Upper lobe of left lung (tissue), 4 donors: Measurements from ENCODE around the gene STX4.

ENCODE experiments used
- CTCF ChIP-seq, 6 experiments: fragments of 450-650 bp in 4 of 6; fragments of 200-600 bp in 2 of 6; sonication (generic) in 2 of 6; IDR thresholded peaks; one replicate each; pipeline ENCODE4 v1.5.1; 2016 to 2019; ENCODE audit warnings: antibody characterized with exemption in 6 of 6
- POLR2A ChIP-seq, 4 donors: fragments of 450-650 bp; IDR thresholded peaks; one replicate each; pipeline ENCODE4 v1.5.1; 2016 to 2017; ENCODE audit warnings: antibody characterized with exemption in 4 of 4, mild to moderate bottlenecking in 2 of 4
- POLR2AphosphoS5 ChIP-seq, 2 donors: sonication (generic); formaldehyde crosslinking; IDR thresholded peaks; one replicate each; pipeline ENCODE4 v1.5.1; 2017; ENCODE audit warnings: antibody characterized with exemption in 2 of 2

DNA sequence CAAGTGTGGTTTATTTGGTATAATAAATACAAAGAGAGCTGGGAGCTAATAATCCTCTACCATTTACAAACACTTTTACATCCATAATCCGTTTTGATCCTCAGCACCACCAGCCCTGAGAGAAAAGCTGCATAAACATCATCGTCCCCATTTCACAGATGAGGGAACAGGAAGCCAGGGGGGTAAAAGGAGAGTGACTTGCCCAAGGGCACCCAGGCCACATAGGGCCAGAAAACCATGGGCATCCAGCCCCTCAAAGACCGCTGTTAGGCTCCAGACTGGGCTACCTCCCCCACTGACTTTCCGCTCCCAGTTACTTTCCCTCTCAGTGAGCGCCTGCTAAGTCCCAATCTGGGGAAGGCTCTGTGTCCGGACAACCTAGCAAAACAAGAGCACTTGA is 29.6 kb upstream of the STX4 start:
- TF ChIP-seq CTCF (IDR thresholded peaks at IDR 0.05) (no peak), POLR2A (IDR thresholded peaks at IDR 0.05) (no peak), POLR2AphosphoS5 (IDR thresholded peaks at IDR 0.05) (no peak)
